Measurements from ENCODE around the gene SP2. TPM values are rescaled to one million over a fixed set of nuclear protein-coding genes. Genes with fewer than 3 reads are reported as not detected.

The SP2 gene
- total RNA-seq, 1 donor from 2014 or later: 16.9 TPM

- peaks cover 24% of the 10 kb centered on the region for H3K4me1 Mint-ChIP-seq (ENCODE audit: unreplicated experiment)
- peaks cover 6% of the 10 kb centered on the region for H3K9me3 Mint-ChIP-seq
- no peaks in the 10 kb centered on the region for H3K36me3 Mint-ChIP-seq
- H3K27ac Mint-ChIP-seq: peak overlapping the region; percentile 85
- no peak for DNase-seq (ENCODE audit: extremely low spot score, unreplicated experiment)
- peaks cover 11% of the 10 kb centered on the region for H3K27me3 Mint-ChIP-seq
- H3K4me3 Mint-ChIP-seq: peak overlapping the region; percentile 91
- TF ChIP-seq CTCF (conservative IDR thresholded peaks at IDR 0.05): no peak
Observed at GRCh38 chr17:47959825-47960655, 64.0 kb downstream of the SP2 start.

GRCh38 chr17:47961406-47961805 is 65.4 kb downstream of the SP2 start:
- Mint-ChIP-seq H3K4me3 (no peak overlapping the region), H3K27me3 (peaks cover 11% of the 10 kb centered on the region), H3K4me1 (ENCODE audit: unreplicated experiment) (peaks cover 28% of the 10 kb centered on the region), H3K36me3 (no peaks in the 10 kb centered on the region), H3K9me3 (peaks cover 6% of the 10 kb centered on the region), H3K27ac (no peak overlapping the region)
- TF ChIP-seq CTCF (conservative IDR thresholded peaks at IDR 0.05): no peak
- DNase-seq (ENCODE audit: extremely low spot score, unreplicated experiment): no peak

GRCh38 chr17:47962901-47963300 is 66.9 kb downstream of the SP2 start:
- no peak for DNase-seq (ENCODE audit: extremely low spot score, unreplicated experiment)
- no peak for TF ChIP-seq CTCF (conservative IDR thresholded peaks at IDR 0.05)
- peaks cover 6% of the 10 kb centered on the region for H3K9me3 Mint-ChIP-seq
- no peak overlapping the region for H3K27ac Mint-ChIP-seq
- H3K36me3 Mint-ChIP-seq: no peaks in the 10 kb centered on the region
- no peak overlapping the region for H3K4me3 Mint-ChIP-seq
- H3K4me1 Mint-ChIP-seq (ENCODE audit: unreplicated experiment): peaks cover 24% of the 10 kb centered on the region
- H3K27me3 Mint-ChIP-seq: peaks cover 11% of the 10 kb centered on the region

GRCh38 chr17:47964856-47965255 is 68.8 kb downstream of the SP2 start:
- Mint-ChIP-seq H3K4me3 (no peak overlapping the region), H3K4me1 (ENCODE audit: unreplicated experiment) (peaks cover 8% of the 10 kb centered on the region), H3K27ac (no peak overlapping the region), H3K27me3 (peaks cover 3% of the 10 kb centered on the region), H3K36me3 (no peaks in the 10 kb centered on the region), H3K9me3 (peaks cover 6% of the 10 kb centered on the region)
- no peak for DNase-seq (ENCODE audit: extremely low spot score, unreplicated experiment)
- TF ChIP-seq CTCF (conservative IDR thresholded peaks at IDR 0.05): no peak

GRCh38 chr17:47966079-47966519 is 70.1 kb downstream of the SP2 start:
- TF ChIP-seq CTCF (conservative IDR thresholded peaks at IDR 0.05): no peak
- peak overlapping the region; percentile 85 for H3K27ac Mint-ChIP-seq

More at GRCh38 chr17:47966079-47966519, 70.1 kb downstream of the SP2 start:
- peak overlapping the region; percentile 67 for H3K4me3 Mint-ChIP-seq
- H3K27me3 Mint-ChIP-seq: no peaks in the 10 kb centered on the region
- DNase-seq (ENCODE audit: extremely low spot score, unreplicated experiment): no peak
- H3K9me3 Mint-ChIP-seq: peaks cover 6% of the 10 kb centered on the region
- no peaks in the 10 kb centered on the region for H3K36me3 Mint-ChIP-seq
- peaks cover 11% of the 10 kb centered on the region for H3K4me1 Mint-ChIP-seq (ENCODE audit: unreplicated experiment)

All from type B pancreatic cell (in vitro differentiated cells).